ENCODE measurements around the gene CDC25A. TPM values are rescaled to one million over a fixed set of nuclear protein-coding genes. Genes with fewer than 3 reads are reported as not detected.

The CDC25A gene
- total and polyA plus RNA-seq, 9 of the 15 experiments (the other 6 are each of a cell fraction or from before 2014, with no cell fraction given) = 3.4 to 61.3 (median 51.8) TPM

DNA sequence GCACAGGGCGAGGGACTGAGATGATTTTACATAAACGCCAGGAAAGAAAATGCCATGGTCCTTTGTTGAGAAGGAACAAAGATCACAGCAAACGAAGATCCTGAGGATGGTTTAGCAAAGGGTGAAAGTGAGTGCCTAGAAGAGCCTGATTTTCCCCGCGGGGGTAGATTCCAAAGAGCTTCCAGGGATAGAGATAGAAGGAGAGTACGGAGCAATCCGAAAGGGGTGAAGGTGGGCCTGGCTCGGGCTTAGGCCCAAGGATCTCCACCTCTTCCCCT is 977 bp downstream of the CDC25A start:
- WGBS (ENCODE audit: insufficient coverage, low coverage, missing lambda C conversion rate) = 0% methylated on average over 8 of the region's 8 CpGs
- H4K20me1 ChIP-seq (replicated peaks; ENCODE audit: control insufficient read depth, insufficient read depth, low read length) = 0 out of 2 replicates have a peak, but pooled peaks cover 5% of the 10 kb centered on the region
- FAIRE-seq (no peak), DNase-seq (ENCODE audit: extremely low read depth in 1 of 4, low spot score in 3 of 4) (no peak), ATAC-seq (no peak)
- H3K4me2 ChIP-seq (ENCODE audit: insufficient read depth, low read length) = peak overlapping the region; percentile 90
- no peaks in the 10 kb centered on the region for H3K9me3 ChIP-seq (replicated peaks; ENCODE audit: control insufficient read depth, insufficient read depth, low read depth, low read length)
- TF ChIP-seq NFATC3 (IDR thresholded peaks at IDR 0.05) (no peak), TEAD1 (CRISPR knock-in tag; IDR thresholded peaks at IDR 0.05) (0 out of 4 replicates have a peak, but pooled peaks of 1 of the 2 experiments have one; percentile 34), MCM5 (IDR thresholded peaks at IDR 0.05; ENCODE audit: low read depth) (no peak), ZNF766 (CRISPR knock-in tag; conservative IDR thresholded peaks at IDR 0.05) (no peak), ZFP1 (CRISPR knock-in tag; IDR thresholded peaks at IDR 0.05) (peak; percentile 73; the same call in 1 of the 2 replicates), ARHGAP35 (IDR thresholded peaks at IDR 0.05; ENCODE audit: partially characterized antibody) (no peak)
- BruUV-seq (replicated peaks) = no TSS peak
- in situ Hi-C loops (cut with MboI) = no loop called here
- H3K9ac ChIP-seq (ENCODE audit: insufficient read depth in 1 of 2, low read depth in 2 of 2, low read length in 2 of 2) = peak overlapping the region; percentile 93 to 97
- peaks cover 0 to 15% of the 10 kb centered on the region in 2 experiments; a peak in 3 of 5 replicates for H3K4me1 ChIP-seq (replicated peaks in 1 of 2; ENCODE audit: control insufficient read depth in 2 of 2, insufficient read depth in 2 of 2, low read length in 2 of 2)
- H3K36me3 ChIP-seq (ENCODE audit: control insufficient read depth, insufficient read depth, low read length) = peaks cover 49% of the 10 kb centered on the region
- no peaks in the 10 kb centered on the region for H3K27me3 ChIP-seq (ENCODE audit: control insufficient read depth in 2 of 2, insufficient read depth in 2 of 2, low read length in 2 of 2)
- intact Hi-C loops (cut with micrococcal nuclease) = no loop called here
- POLR2A ChIA-PET = no interaction called here
- peaks cover 60% of the 10 kb centered on the region for H3K79me2 ChIP-seq (ENCODE audit: control insufficient read depth, insufficient read depth, low read length)
- CTCF ChIA-PET (ENCODE audit: low intra/inter-chr PET ratio) = no interaction called here
- peak overlapping the region; percentile 75 for H2AFZ ChIP-seq (ENCODE audit: low read depth, low read length)
- H3K4me3 ChIP-seq = peak overlapping the region; percentile 83
- H3K9me1 ChIP-seq (ENCODE audit: control insufficient read depth, insufficient read depth, low read length) = no peaks in the 10 kb centered on the region
- peak overlapping the region; percentile 89 for H3K27ac ChIP-seq (ENCODE audit: extremely low read depth, low read depth, low read length)

DNA sequence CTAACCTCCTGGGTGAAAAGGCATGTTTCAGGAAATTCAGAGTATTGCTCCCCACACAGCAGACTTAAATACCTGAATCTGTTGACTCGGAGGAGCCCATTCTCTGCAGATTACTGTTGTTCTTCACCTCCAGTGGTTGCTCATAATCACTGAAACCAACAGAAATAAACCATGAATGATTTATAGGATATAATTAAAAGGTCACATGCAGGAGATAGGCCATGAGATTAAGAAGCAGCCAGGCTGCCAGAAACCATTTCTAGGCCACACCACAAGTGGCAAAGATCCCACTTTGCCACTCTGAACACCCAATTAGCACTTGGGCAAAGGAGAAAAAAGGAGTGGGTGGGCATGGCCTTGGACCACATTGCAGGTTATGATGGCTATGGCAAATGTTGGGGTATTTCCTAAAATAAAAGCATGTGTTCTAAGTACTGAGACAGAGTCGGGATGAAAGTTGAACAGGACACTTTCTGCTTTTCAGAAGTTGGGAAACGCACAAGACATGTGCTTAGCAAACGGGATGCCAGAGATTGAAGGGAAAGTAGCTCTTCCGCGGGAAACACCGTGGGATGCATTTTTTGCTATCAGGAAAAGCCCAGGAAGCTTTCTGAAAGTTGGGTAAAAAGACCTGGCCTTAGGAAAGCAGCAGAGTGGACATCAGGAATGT is 1.5 kb downstream of the CDC25A start:
- H3K9ac ChIP-seq (ENCODE audit: insufficient read depth in 1 of 2, low read depth in 2 of 2, low read length in 2 of 2) = peak overlapping the region; percentile 93 to 97
- in situ Hi-C loops (cut with MboI) = no loop called here
- peaks cover 0 to 15% of the 10 kb centered on the region in 2 experiments; a peak in 3 of 5 replicates for H3K4me1 ChIP-seq (replicated peaks in 1 of 2; ENCODE audit: control insufficient read depth in 2 of 2, insufficient read depth in 2 of 2, low read length in 2 of 2)
- CTCF ChIA-PET (ENCODE audit: low intra/inter-chr PET ratio) = no interaction called here
- intact Hi-C loops (cut with micrococcal nuclease) = no loop called here
- POLR2A ChIA-PET = no interaction called here
- 0 out of 2 replicates have a peak, but pooled peaks cover 5% of the 10 kb centered on the region for H4K20me1 ChIP-seq (replicated peaks; ENCODE audit: control insufficient read depth, insufficient read depth, low read length)
- H3K79me2 ChIP-seq (ENCODE audit: control insufficient read depth, insufficient read depth, low read length) = peaks cover 64% of the 10 kb centered on the region
- H3K4me2 ChIP-seq (ENCODE audit: insufficient read depth, low read length) = peak overlapping the region; percentile 90
- no peaks in the 10 kb centered on the region for H3K9me3 ChIP-seq (replicated peaks; ENCODE audit: control insufficient read depth, insufficient read depth, low read depth, low read length)
- TSS peak; percentile 39 for BruUV-seq (replicated peaks)
- FAIRE-seq (no peak), DNase-seq (ENCODE audit: extremely low read depth in 1 of 4, low spot score in 3 of 4) (no peak), ATAC-seq (no peak)
- H2AFZ ChIP-seq (ENCODE audit: low read depth, low read length) = peak overlapping the region; percentile 75
- H3K9me1 ChIP-seq (ENCODE audit: control insufficient read depth, insufficient read depth, low read length) = no peaks in the 10 kb centered on the region
- peak overlapping the region; percentile 83 for H3K4me3 ChIP-seq
- 4% methylated on average over 7 of the region's 7 CpGs for WGBS (ENCODE audit: insufficient coverage, low coverage, missing lambda C conversion rate)
- H3K27ac ChIP-seq (ENCODE audit: extremely low read depth, low read depth, low read length) = peak overlapping the region; percentile 89
- H3K27me3 ChIP-seq (ENCODE audit: control insufficient read depth in 2 of 2, insufficient read depth in 2 of 2, low read length in 2 of 2) = no peaks in the 10 kb centered on the region
- peaks cover 54% of the 10 kb centered on the region for H3K36me3 ChIP-seq (ENCODE audit: control insufficient read depth, insufficient read depth, low read length)
- no peak for TF ChIP-seq PHF20 (IDR thresholded peaks at IDR 0.05; ENCODE audit: partially characterized antibody)
- TF ChIP-seq MCM5 (IDR thresholded peaks at IDR 0.05; ENCODE audit: low read depth) = no peak
- TF ChIP-seq, protein P1, sequence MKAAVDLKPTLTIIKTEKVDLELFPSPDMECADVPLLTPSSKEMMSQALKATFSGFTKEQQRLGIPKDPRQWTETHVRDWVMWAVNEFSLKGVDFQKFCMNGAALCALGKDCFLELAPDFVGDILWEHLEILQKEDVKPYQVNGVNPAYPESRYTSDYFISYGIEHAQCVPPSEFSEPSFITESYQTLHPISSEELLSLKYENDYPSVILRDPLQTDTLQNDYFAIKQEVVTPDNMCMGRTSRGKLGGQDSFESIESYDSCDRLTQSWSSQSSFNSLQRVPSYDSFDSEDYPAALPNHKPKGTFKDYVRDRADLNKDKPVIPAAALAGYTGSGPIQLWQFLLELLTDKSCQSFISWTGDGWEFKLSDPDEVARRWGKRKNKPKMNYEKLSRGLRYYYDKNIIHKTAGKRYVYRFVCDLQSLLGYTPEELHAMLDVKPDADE (conservative IDR thresholded peaks at IDR 0.05; ENCODE audit: control insufficient read depth, low read depth, low read length) = no peak
- no peak for TF ChIP-seq SRSF1 (IDR thresholded peaks at IDR 0.05; ENCODE audit: low read depth, low read length)
- TF ChIP-seq GATA2 (CRISPR knock-in tag; IDR thresholded peaks at IDR 0.05) = no peak
- TF ChIP-seq, protein P2, sequence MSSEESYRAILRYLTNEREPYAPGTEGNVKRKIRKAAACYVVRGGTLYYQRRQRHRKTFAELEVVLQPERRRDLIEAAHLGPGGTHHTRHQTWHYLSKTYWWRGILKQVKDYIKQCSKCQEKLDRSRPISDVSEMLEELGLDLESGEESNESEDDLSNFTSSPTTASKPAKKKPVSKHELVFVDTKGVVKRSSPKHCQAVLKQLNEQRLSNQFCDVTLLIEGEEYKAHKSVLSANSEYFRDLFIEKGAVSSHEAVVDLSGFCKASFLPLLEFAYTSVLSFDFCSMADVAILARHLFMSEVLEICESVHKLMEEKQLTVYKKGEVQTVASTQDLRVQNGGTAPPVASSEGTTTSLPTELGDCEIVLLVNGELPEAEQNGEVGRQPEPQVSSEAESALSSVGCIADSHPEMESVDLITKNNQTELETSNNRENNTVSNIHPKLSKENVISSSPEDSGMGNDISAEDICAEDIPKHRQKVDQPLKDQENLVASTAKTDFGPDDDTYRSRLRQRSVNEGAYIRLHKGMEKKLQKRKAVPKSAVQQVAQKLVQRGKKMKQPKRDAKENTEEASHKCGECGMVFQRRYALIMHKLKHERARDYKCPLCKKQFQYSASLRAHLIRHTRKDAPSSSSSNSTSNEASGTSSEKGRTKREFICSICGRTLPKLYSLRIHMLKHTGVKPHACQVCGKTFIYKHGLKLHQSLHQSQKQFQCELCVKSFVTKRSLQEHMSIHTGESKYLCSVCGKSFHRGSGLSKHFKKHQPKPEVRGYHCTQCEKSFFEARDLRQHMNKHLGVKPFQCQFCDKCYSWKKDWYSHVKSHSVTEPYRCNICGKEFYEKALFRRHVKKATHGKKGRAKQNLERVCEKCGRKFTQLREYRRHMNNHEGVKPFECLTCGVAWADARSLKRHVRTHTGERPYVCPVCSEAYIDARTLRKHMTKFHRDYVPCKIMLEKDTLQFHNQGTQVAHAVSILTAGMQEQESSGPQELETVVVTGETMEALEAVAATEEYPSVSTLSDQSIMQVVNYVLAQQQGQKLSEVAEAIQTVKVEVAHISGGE (CRISPR knock-in tag; IDR thresholded peaks at IDR 0.05) = no peak
